DMS114 treated with DMSO at 0.1 percent for 48 hours (cell line): ENCODE results near the gene CDK14.
"Not testable (repeated sequence)": the region's sequence is repeated elsewhere in the genome, so short reads cannot be mapped to it uniquely, and the experiment has no call there.

Source experiments
- DNase-seq: peaks from one replicate; lab custom pipeline; 2025; ENCODE audit not compliant: unreplicated experiment; lab: John Stamatoyannopoulos, UW

Gene CDK14

DNA sequence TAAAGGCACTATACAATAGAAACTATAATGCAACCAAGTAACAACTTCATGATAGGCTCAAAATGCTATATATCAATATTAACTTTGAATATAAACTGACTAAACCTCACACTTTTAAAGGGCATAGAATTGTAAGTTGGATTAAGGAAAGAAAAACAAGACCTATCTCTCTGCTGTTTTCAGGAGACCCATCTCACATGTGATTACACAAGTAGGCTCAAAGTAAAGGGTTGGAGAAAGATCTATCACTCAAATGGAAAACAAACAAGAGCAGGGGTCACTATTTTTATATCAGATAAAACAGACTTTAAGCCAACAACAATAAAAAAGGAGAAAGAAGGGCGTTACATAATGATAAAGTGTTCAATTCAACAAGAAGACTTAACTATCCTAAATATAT lies 155.5 kb downstream of the CDK14 start:
- no peak for DNase-seq

DNA sequence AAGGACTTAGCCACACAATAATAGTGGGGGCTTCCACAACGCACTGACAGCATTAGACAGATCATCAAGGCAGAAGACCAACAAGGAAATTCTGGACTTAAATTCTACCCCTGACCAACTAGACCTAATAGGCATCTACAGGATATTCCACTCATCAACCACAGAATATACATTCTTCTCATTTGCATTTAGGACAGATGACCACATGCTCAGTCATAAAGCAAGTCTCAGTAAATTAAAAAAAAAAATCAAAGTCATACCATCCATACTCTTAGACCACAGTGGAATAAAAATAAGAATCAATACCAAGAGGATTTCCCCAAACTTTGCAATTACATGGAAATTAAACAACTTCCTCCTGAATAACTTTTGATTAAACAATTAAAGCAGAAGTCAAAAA lies 155.9 kb downstream of the CDK14 start:
- no peak for DNase-seq

DNA sequence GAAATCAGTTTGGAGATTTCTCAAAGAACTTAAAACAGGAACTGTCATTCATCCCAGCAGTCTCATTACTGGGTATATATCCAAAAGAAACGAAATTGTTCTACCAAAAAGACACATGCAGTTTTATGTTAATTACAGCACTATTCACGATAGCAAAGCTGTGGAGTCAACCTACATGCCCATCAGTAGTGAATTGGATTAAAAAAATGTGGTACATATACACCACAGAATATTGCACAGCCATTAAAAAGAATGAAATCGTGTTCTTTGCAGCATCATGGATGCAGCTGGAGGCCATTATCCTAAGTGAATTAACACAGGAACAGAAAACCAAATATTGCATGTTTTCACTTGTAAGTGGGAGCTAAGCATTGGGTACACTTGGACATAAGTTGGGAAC lies 158.9 kb downstream of the CDK14 start:
- no peak for DNase-seq

DNA sequence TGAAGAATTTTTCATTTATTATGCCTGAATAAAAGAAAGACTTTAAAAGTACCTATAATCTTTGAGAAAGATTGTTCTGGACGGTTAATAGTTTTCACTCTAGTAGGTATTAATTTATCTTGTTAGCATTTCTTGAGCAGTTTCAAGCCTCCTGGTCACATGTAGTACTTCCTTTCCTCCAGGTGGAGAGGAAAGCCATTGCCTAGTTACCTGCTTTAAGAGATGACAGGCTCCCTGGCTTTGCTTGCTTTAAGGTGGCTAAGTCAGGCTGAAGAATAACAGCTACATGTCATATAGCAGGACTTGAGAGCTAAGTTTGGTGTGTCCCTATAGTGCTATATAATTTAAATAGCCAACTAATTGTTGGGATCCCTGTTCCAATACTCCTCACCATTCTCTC lies 160.2 kb downstream of the CDK14 start:
- no peak for DNase-seq

DNA sequence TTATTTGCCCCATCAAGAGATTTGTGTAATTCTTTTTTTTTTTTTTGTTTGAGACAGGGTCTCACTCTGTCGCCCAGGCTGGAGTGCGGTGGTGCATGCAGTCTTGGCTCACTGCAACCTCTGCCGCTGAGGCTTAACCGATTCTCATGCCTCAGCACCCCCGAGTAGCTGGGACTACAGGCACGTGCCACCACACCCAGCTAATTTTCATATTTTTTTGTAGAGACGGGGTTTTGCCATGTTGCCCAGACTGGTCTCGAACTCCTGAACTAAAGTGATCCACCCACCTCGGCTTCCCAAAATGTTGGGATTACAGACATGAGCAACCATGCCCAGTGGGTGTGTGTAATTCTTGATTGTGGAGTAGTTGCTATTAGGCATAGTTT lies 161.4 kb downstream of the CDK14 start:
- DNase-seq: not testable (repeated sequence)

GRCh38 chr7:90758933-90759562 lies 162.9 kb downstream of the CDK14 start:
- no peak for DNase-seq

- no peak for DNase-seq
Observed at GRCh38 chr7:90759710-90760109, 163.6 kb downstream of the CDK14 start.

- no peak for DNase-seq
Observed at GRCh38 chr7:90760892-90761291, 164.8 kb downstream of the CDK14 start.

DNA sequence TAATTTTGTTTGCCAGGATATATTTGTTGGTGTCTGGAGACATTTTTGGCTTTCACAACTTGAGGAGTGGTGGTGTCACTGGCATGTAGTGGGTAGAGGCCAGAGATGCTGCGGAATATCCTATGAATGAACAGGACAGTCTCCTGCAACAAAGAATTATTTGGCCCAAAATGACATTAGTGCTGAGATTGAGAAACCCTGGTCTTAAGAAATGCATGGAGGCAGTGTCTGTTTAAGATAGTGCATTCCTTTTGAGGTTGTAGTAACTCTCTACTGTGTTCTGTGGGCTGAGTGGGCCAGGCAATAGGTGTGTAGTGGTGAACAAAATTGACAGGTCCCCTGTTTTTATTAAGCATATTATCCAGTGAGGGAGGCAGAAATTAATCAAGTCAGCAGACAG lies 165.5 kb downstream of the CDK14 start:
- DNase-seq: no peak

GRCh38 chr7:90763108-90763507 lies 167.0 kb downstream of the CDK14 start:
- DNase-seq: no peak

- DNase-seq: no peak
Observed at GRCh38 chr7:90764848-90765570, 168.9 kb downstream of the CDK14 start.

- no peak for DNase-seq
Observed at GRCh38 chr7:90766814-90767564, 170.9 kb downstream of the CDK14 start.

- DNase-seq: no peak
Observed at GRCh38 chr7:90768301-90768700, 172.2 kb downstream of the CDK14 start.

DNA sequence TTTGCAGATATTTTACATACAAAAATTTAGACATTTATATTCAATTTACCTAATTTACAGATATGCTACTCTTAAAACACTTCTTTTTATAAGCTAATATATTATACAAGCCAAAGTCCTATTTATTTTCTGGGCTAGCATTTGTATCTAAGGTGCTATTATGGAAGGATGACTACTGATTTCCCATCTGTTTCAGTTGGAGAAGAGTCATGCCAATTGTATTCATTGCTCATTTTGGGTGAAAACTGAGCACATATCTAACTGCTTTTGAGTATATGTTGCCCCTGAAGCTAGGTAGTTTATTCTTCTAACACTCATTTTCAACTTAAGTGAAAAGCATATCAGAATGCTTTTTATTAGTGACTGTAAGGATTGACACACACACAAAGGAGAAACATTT lies 172.9 kb downstream of the CDK14 start:
- DNase-seq: no peak

- DNase-seq: not testable (repeated sequence)
Observed at GRCh38 chr7:90769566-90769965, 173.4 kb downstream of the CDK14 start.

DNA sequence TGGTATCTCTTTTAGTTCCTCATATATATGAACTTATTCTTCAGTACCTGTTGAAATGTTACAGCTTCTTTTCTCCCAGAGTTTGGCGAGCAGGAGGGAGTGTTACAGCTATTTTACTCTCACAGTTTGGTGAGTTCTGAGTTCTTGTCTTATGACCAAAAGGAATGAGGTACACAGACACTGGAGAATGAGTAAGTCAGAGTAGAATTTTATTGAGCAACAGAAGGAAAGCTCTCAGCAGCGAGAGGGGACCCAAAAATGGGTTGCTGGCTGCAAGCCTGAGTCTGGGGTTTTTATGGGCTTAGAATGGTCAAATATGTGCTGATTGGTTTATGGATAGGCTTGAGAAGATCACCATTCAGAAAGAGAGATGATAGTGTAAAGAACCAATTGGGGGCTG lies 175.2 kb downstream of the CDK14 start:
- no peak for DNase-seq

- DNase-seq: no peak
Observed at GRCh38 chr7:90772410-90772809, 176.3 kb downstream of the CDK14 start.

DNA sequence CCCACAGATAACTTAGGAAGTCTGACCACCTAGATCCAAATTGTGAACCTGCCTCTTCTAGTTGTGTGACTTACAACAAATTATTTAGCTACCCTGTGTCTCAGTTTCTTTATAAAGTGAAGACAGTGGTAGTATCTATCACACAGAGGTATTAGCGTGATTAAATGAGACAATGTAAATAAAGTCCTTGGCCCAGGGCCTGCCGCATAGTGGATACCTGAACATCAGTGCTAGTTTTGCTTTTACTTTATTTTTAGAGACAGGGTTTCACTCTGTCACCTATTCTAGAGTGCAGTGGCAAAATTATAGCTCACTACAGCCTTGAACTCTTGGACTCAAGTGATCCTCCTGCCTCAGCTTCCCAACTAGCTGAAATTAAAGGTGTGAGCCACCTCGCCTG lies 177.1 kb downstream of the CDK14 start:
- no peak for DNase-seq

DNA sequence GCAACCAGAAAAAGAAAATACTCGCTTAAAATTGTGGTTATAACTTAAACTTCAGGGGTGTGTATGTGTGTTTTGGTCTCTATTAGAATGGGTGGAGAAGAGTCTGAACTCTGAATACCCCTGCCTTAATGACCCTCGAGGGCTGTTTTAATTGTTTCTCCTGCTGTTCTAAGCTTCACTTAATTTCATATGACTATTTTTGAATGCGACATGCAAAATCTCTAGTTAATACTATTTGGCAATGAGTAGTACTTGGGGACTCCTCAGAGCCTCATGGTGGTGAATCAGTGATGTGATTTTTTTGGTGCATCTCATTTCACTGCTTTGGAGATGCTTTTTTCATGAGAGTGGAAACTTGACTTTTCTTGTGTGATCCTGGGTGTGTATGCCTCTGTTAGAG lies 178.6 kb downstream of the CDK14 start:
- no peak for DNase-seq

- DNase-seq: no peak
Observed at GRCh38 chr7:90775383-90775965, 179.4 kb downstream of the CDK14 start.

DNA sequence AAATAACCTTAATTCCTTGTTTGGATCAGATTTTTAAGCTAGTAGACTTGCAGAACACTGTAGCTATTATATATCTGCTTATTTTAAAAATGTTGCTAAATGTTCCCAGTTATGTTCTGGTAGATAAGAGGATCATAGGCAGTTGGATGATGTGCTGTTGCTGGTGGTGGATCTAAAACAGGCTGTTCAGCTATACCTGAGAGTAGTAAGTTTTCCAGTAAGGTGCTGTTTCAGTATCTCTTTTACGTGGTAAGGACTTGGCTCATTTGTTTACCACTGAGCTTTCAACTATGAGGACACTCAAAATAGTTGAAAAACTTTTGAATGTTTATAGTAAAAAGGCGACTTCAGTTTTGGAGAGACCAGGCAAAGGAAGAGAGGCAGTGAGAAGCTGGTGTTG lies 180.9 kb downstream of the CDK14 start:
- no peak for DNase-seq

DNA sequence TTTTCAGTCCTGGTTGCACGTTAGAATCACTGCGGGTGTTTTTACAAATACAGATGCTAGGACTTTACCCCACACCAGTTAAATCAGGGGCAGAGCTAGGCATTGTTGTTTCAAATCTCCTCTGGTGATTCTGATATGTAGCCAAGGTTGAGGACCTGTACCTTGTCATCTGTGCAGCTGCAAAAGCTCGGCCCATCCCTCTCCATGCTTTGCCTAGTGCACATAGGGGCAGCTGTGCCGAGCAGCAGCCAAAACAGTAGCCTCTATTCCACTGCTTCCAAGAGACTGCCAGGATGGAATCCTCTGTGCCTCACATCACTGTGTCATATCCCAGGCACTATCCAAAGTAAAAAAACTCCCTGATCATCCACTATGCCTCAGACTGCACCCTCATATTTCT lies 181.3 kb downstream of the CDK14 start:
- DNase-seq: no peak
